ENCODE data around the gene MMUT.
"Not testable (repeated sequence)": the region's sequence is repeated elsewhere in the genome, so short reads cannot be mapped to it uniquely, and the experiment has no call there.

Gene MMUT

GRCh38 chr6:49462927-49463611, at the start of gene MMUT, which contains the start of gene CENPQ:
MMUT (minus strand) TSS chr6:49463253; CDS start chr6:49459466, 3,787 bp downstream.
CENPQ (plus strand) TSS chr6:49463370; CDS start chr6:49470177, 6,807 bp downstream.
- peak; percentile 83 to 85 for DNase-seq (ENCODE audit: low read depth in 2 of 2)

DNA sequence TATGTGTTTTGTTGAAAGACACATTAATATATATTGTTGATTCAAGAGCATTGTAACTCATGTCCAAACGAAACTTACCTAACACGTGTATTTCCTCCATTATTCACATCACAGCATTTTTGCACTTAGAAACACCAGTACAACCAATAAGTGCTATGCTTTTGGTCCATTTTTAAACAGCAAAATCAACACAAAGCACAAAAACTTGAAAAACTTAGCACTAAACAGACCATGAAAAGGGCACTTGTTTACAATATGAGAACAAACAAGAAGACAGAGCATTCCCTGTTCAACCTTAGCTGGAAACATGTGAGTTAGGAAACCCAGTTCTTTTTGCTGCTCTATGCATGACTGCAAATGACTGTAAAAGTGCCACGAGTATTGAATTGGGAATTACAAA, 46.3 kb upstream of the MMUT start:
- no peak for DNase-seq (ENCODE audit: low read depth in 2 of 2)

DNA sequence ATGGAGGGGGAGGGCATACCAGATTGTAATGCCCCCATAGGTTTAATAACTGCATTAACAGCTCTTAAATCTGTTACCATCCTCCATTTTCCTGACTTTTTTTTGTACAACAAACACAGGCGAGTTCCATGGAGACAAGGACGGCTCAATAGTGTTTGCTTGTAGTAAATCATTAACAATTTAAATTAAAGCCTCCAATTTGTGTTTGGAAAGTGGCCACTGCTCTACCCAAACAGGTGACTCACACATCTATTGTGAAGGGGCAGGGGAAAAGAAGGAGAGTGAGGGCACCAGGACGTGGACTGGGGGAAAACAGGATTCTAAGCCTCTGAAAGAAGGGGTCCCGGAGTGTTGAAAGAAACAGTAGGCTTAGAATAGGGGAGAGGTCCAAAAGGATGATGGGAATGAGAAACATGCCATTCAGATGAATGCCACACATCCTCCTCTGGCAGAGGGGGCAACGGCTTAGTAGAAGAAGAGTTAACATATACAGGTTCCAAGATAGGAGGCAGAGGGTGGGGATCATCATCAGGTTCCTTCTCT, 43.6 kb upstream of the MMUT start:
- no peak for DNase-seq (ENCODE audit: low read depth in 2 of 2)

DNA sequence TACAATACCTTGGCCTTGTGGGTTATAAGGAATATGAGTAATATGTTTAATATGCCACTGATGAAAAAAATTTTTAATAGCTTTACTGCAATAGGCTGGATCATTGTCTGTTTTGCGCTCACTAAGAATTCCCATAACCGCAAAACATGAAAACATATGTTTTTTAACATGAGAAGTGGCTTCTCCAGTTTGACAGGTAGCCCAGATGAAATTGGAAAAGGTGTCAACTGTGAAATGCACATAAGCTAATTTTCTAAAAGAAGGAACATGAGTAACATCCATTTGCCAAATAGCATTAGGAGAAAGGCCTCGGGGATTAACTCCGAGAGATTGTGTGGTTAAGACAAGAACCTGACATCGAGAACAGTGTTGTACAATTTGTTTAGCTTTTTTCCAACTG, 41.6 kb upstream of the MMUT start:
- no peak for DNase-seq (ENCODE audit: low read depth in 2 of 2)

- no peak for DNase-seq (ENCODE audit: low read depth in 2 of 2)
Measured at GRCh38 chr6:49499623-49500022, 36.6 kb upstream of the MMUT start, which contains the start of gene GLYATL3. GLYATL3 (plus strand) TSS chr6:49499923; CDS start chr6:49511991, 12,068 bp downstream.

DNA sequence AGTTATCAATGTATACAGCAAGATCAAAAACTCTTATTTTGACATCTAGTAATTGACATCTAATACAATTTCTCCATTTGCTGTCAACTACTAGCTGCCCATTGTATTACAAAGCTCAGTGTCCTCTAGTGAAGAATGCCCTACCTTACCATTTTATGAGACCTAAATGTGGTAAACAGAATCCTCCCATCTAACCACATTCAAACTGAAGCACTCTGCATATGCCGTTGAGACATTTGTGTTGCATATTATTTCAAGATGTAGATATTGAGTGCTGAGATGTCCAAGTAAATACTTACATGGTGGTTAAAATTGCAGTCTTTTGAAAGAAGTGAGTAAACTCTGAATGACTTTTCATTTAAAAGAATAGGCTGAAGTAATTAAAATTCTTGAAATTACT, 36.1 kb upstream of the MMUT start:
- DNase-seq (ENCODE audit: low read depth in 2 of 2) = no peak

DNA sequence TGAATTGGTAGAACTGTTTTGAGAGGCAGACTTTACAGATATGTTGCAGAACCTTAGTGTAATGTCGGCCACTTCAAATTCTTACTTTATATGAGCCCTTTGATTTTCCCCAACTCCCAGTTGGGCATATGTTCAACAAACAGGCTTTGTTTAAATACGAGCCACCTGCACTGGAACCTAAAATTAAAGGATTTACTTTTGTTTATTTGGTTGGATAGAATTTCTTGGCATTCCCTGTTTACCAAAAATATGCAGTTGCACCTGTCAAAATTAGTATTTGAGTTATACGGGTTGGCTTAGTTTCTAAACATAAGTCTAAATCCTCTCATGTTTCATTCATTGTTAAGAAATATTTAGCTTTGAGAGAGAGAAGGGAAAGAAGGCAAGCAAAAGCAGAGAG, 34.3 kb upstream of the MMUT start:
- DNase-seq (ENCODE audit: low read depth in 2 of 2) = no peak

DNA sequence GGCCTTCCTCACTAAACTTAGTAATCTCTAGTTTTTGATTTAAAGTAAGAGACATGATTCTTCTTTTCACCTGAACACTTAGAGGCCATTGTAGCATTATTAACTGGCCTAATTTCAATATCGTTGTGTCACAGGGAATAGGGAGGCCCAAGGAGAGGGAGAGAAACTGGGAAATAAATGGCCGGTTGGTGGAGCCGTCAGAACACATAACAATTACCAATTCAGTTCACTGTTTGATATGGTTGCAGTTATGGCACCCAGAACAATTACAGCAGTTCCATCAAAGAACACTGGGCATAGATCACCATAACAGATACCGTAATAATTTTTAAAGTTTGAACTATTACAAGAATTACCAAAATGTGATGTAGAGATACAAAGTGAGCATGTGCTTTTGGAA, 27.6 kb upstream of the MMUT start:
- DNase-seq (ENCODE audit: low read depth in 2 of 2) = no peak

DNA sequence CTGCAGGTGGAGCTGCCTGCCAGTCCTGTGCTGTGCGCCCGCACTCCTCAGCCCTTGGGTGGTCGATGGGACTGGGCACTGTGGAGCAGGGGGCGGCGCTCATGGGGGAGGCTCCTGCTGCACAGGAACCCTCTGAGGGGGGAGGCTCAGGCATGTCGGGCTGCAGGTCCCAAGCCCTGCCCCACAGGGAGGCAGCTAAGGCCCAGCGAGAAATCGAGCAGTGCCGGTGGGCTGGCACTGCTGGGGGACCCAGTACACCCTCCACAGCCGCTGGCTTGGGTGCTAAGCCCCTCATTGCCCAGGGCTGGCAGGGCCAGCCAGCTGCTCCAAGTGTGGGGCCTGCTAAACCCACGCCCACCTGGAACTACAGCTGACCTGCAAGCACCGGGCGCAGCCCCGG, 20.3 kb upstream of the MMUT start:
- DNase-seq (ENCODE audit: low read depth in 2 of 2) = not testable (repeated sequence)

DNA sequence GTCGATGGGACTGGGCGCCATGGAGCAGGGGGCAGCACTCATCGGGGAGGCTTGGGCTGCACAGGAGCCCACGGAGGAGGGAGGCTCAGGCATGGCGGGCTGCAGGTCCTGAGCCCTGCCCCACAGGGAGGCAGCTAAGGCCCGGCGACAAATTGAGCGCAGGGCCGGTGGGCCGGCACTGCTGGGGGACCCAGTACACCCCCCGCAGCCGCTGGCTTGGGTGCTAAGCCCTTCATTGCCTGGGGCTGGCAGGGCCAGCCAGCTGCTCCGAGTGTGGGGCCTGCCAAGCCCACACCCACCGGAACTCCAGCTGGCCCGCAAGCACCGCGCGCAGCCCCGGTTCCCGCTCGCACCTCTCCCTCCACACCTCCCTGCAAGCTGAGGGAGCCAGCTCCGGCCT, 18.8 kb upstream of the MMUT start:
- not testable (repeated sequence) for DNase-seq (ENCODE audit: low read depth in 2 of 2)

DNA sequence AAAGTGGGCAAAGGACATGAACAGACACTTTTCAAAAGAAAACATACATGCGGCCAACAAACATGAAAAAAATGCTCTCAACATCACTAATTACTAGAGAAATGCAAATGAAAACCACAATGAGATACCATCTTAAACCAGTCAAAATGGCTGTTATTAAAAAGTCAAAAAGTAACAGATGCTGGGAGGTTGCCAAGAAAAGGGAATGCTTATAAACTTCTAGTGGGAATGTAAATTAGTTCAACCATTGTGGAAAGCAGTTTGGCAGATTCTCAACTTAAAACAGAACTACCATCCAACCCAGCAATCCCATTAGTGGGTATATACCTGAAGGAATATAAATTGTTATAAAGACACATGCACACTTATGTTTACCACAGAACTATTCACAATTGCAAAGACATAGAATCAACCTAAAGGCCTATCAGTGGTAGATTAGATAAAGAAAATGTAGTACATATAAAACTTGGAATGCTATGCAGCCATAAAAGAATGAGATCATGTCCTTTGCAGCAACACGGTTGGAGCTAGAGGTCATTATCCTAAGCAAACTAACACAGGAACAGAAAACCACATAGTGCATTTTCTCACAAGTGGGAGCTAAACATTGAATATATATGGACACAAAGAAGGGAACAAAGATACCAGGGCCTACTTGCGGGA, 16.4 kb upstream of the MMUT start:
- no peak for DNase-seq (ENCODE audit: low read depth in 2 of 2)

- DNase-seq (ENCODE audit: low read depth in 2 of 2) = not testable (repeated sequence)
Measured at GRCh38 chr6:49476564-49476963, 13.5 kb upstream of the MMUT start.

GRCh38 chr6:49468042-49468441, 5.0 kb upstream of the MMUT start:
- DNase-seq (ENCODE audit: low read depth in 2 of 2) = no peak

DNA sequence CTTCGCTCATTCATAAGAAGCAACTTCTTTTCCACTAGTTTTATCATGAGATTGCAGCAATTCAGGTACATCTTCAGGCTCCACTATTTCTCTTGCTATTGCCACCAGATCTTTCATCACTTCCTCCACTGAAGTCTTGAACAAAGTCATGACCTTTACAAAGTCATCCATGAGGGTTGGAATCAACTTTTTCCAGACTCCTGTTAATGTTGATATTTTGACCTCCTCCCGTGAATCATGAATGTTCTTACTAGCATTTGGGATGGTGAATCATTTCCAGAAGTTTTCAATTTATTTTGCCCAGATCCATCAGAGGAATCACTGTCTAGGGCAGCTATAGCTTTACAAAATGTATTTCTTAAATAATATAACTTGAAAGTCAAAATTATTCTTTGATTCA, 1.6 kb upstream of the MMUT start:
- DNase-seq (ENCODE audit: low read depth in 2 of 2) = no peak

- DNase-seq (ENCODE audit: low read depth in 2 of 2) = no peak
Measured at GRCh38 chr6:49463612-49463967, 537 bp upstream of the MMUT start.

DNA sequence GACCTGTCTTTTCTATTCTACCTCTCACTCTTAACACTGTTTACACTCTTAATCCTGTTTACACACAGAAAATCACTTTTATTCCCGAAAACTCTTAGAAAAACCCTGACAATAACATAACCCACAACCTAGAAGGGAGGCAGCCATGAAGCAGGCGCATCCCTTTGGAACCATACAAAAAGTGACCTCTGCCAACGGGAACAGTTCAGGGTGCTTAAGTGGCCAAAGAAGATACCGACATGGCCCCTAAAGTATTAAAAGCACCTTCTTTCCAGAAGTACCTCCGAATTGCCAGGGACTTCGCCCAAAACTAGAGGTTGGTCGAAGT, 490 bp downstream of the MMUT start:
- no peak for DNase-seq (ENCODE audit: low read depth in 2 of 2)

- no peak for DNase-seq (ENCODE audit: low read depth in 2 of 2)
Measured at GRCh38 chr6:49462071-49462470, 982 bp downstream of the MMUT start.

DNA sequence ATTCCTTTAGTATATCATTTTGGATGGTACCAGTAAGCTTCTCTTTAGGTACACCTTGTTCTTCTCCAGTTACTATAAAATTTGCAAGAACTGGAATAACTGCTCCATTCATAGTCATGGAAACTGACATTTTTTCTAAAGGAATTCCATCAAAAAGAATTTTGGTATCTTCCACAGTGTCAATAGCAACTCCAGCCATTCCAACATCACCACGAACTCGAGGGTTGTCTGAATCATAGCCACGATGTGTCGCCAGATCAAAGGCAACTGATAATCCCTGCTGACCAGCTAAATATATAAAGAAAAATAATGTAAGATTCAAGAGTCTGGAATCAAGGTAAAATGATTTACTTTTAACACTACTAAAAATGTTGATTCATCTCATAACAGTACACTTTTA, 5.3 kb downstream of the MMUT start:
- DNase-seq (ENCODE audit: low read depth in 2 of 2) = no peak

DNA sequence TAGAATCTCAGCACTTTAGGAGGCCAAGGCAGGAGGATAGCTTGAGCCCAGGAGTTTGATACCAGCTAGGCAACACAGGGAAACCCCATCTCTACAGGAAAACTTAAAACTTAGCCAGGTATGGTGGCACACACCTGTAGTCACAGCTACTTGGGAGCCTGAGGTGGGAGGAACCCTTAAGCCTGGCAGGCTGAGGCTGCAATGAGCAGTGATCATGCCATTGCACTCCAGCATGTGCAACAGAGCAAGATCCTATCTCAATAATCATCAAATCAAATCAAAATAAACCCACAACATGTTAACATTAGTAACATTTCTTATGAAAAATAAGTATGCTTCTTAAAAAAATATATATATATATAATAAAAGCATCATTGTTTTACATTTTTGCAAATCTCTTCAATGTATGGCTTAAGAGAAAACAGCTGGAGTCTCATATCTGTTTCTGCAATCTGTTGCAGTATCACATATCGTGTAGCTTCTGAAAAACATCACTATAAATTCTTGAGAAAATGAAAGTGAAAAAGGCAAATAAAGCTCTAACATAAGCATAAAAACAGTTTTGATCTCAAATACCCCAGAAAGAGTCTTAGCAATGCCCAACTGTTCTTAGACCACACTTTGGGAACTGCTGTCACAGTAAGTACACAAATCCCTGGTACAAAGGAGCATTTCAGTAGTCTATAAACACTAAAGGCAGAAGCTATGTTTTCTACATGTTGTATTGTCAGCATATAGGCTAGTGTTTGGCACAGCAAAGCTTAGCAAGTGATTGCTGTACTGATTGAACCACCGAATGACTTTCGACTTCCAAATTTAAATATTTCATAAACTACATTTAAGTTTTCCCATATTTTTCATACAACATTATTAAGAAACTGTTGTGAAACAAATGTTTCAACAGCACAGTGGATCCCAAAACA, 8.0 kb downstream of the MMUT start:
- no peak for DNase-seq (ENCODE audit: low read depth in 2 of 2)

DNA sequence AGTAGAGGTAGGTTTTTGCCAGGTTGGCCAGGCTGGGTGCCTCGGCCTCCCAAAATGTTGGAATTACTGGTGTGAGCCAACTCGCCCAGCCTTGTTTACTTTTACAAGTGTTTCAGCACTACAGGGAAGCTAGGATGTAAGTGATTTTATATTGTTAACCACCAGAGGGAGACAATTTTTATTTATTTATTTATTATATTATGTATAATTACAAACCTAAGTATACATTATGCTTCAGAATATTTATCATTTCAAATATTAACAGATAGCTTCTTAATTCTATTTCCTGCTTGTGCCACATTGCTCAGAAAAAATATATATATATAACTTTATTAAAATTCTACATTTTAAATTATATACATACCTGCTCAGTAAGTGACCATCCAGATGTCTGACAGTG, 9.8 kb downstream of the MMUT start:
- DNase-seq (ENCODE audit: low read depth in 2 of 2) = no peak

DNA sequence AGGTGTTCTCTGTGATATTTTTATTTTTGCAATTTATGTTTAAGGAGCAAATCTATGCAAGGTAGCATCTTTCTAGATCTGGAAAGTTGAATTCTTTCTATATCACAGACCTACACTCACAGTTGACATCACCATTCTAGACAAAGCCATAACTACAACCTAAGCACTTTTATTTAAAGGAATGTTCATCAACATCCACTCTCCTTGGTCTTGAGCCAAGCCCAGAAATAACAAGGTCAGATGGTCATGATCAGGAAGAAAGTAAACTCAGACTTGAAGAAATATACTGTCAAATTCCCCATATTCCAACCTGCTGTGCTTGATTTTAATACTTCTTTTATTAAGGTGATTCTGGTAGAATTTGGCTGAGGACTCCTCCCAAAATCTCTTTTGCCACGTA, 32.2 kb downstream of the MMUT start:
- DNase-seq (ENCODE audit: low read depth in 2 of 2) = no peak

DNA sequence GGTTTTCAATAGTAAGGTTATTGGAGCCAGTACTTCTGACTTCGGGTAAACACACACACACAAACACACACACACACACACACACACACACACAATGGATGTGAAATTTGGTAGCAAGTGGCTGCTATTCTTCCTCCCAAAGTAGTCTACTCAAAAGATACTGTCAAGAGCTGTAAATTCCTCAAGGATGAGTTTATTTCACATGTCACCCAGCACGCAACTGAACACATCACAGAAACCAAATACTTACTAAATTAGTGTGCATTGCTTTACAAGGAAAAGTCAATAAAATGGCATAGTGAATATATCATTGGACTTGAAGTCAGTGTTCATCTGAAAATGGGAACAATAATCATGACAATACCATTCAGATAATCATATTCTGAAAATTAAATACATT, 32.9 kb downstream of the MMUT start:
- no peak for DNase-seq (ENCODE audit: low read depth in 2 of 2)
